NCI-H1417 treated with DMSO at 0.1 percent for 48 hours (cell line): ENCODE data around the gene ZNF304.
A peak's percentile ranks its signal among the peaks of the same experiment; 100 is the strongest.

Experiments used
- DNase-seq: peaks from one replicate; lab custom pipeline; 2025; lab: John Stamatoyannopoulos, UW

Gene ZNF304

DNA sequence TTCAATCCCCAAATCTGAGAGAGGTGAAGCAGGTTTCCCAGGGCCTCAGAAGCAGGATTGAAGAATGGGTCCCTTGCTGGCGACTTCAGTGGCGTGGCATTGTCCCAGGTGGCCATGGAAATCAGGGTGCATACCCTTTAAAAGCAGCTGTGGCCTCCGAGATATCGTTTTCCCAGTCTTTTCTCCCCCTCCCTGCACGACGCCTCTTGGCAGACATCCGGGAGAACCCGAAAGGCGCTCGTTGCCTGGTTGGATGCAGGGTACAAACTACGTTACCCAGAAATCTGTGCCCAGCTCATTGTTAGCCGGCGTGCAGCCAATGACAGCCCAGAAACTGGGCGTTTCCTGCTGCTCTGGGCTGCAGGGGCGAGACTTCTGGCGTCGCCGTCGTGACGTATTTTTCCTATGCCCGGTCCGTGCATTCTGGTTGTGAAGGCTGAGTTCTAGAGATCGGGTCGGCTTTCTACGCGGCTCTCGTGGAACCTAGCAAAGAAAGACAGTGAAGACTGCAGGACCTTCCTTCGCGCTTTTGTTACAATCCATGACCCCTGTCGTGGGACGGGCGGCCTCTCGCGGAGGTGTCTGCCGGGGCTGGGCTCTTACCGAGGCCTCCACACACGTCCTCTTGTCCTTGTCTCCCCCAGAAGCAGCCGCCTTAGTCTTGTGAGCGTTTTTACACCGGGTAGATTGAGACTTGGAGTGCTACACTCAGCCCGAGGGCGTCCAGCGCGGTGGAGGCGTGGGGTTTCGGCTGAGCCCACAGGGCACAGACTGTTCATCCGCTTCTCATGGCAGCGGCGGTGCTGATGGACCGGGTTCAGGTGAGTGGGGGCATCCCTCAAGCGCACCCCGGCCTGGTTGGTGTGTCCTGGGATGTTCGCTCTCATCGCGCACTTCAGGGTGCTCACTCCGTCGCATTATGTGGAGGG, at the start of gene ZNF304:
Gene ZNF304, plus strand, starts transcription at position 395 of the 929 bp plus-strand sequence. Its CDS starts 394 bp downstream, at position 789.
- DNase-seq: peak; percentile 73

GRCh38 chr19:57302020-57302465, 49.0 kb upstream of the ZNF304 start:
- no peak for DNase-seq

- no peak for DNase-seq
Measured at GRCh38 chr19:57302727-57303401, 48.2 kb upstream of the ZNF304 start.

- no peak for DNase-seq
Measured at GRCh38 chr19:57305056-57305455, 46.0 kb upstream of the ZNF304 start.

DNA sequence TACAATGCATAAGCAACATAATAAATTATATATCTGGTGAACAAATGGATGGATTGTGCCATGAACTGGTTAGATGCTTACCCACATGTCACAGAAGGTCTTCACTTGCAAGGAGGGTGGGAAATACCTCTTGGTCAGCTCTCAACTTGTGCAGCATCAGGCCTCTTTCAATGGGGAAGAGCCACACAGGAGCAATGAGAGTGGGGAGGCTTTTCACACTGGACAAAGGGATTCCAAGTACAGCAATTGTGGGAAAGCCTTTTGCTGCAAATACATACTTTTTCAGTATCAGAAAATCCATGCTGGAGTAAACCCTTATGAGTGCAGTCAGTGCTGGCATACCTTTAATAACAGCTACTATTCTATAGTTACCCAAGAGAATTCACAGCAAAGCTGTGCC, 42.6 kb upstream of the ZNF304 start:
- no peak for DNase-seq

DNA sequence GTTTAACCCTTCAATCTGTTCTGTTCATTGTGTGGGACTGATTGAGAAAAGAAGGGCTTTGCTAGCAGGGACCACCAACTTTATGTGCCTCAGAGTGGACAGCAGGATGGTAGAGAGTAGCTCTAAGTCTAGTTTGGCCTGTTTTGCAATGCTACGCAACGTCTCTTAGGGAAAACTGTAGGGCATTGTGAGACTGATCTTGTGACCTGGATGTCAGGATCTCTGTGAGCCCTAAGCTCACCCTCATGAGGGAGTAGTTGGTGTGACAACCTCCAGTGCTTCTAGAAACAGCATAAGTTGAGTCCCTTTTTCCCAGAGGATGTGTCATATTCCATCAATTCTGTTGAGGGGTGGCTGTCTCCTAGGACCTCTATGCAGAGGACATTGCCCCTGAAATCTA, 40.3 kb upstream of the ZNF304 start:
- DNase-seq: no peak

- no peak for DNase-seq
Measured at GRCh38 chr19:57314146-57314545, 36.9 kb upstream of the ZNF304 start.

DNA sequence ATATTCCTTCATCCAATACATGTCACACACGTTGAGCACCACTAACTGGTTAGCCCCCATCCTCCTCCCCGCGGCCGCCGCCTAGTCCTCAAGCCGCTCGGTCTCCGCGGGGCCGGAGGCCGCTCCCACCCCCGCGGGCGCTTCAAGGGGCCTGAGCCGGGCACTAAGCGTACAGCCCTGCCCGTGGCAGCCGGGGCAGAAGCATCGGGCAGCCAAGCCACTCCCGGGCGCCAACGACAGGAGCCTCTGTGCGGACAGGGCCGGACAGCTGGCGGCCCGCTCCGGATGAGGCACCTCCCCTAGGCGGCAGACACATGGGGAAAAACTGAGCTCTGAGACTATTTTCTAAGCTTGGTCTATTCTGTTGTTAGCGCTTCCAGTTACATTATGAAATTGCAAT, 33.6 kb upstream of the ZNF304 start:
- no peak for DNase-seq

DNA sequence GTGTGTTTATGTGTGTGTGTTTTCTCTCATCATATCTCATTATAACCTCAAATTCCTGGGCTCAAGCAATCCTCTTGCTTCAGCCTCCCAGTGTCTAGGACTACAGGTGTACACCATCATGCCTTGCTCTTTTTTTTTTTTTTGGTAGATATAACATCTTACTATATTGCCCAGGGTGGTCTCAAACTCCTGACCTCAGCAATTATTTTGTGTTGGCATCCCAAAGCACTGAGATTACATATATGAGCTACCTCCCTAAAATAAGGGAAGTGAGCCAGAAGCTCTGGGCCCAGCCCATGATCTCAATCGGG, 31.2 kb upstream of the ZNF304 start:
- DNase-seq: no peak

DNA sequence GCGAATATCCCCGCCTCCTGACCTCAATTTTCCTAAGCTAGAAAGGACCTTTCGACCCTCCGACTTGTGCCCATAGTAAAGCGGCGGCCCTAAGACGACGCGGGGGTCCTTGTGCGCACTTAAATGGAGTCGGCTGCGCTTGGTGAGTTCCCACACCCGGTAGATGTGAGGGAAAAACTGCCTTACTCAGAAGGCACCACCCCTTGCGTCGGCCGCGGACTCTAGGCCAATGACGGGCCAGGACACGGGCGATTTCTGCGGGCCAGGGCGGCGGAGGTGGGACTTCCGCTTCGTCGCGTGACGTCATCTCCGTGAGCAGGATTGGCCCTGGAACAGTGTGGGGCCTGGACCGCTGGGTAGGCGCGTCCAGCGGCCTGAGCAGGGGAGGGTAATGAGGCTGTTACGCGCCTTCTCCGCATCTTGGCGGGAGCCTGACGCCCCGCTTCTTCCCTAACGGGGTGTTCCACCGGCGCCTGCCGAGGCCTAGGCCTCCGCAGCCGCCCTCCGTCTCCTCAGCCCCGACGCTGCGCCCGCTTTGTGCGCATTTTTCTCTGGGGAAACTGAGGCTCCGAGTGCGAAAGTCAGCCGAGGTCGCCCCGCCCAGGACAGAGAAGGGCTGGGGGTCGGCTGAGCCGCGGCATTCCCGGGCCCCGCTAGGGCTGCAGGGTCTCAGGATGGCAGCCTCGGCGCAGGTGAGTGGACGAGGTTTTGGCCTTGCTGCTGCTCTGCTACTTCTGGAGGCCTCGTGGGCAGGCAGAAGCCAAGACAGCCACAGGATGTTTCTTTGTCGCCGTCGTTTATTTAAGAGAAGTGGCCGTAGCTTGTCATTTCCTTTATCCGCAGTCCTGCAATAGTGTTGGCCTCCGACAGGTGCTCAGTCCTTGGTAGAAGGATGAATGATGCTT, 30.6 kb upstream of the ZNF304 start, which contains the start of gene ZNF543:
Gene ZNF543, plus strand, starts transcription at position 293 of the 905 bp plus-strand sequence. Its CDS starts 382 bp downstream, at position 675.
- peak; percentile 49 for DNase-seq

DNA sequence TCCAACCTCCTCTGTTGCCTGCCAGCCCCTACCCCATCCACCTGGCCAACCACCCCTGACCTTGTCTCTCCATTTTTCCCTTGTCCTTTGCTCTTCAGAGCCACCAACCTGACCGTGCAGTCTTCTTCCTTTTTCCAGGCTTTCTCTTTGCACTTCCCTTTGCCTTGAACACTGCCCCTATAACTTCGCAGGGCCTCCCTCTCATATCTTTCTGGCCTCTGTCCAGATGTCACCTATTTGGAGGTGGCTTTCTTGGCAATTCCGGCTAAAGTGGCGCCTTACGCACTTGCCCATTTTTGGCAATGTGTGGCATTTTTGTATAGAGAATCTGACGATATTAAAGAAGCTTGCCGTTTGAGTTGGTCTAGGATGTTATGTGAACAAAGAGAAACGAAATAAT, 30.0 kb upstream of the ZNF304 start:
- no peak for DNase-seq

- no peak for DNase-seq
Measured at GRCh38 chr19:57321751-57322150, 29.3 kb upstream of the ZNF304 start.

GRCh38 chr19:57324992-57325391, 26.1 kb upstream of the ZNF304 start:
- no peak for DNase-seq

DNA sequence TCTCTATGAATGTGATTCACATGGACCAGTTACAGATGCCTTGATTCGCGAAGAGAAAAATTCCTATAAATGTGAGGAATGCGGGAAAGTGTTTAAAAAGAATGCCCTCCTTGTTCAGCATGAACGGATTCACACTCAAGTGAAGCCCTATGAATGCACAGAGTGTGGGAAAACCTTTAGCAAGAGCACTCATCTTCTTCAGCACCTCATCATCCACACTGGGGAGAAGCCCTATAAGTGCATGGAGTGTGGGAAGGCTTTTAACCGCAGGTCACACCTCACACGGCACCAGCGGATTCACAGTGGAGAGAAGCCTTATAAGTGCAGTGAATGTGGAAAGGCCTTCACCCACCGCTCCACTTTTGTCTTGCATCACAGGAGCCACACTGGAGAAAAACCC, 23.1 kb upstream of the ZNF304 start:
- no peak for DNase-seq

- DNase-seq: no peak
Measured at GRCh38 chr19:57334191-57334590, 16.9 kb upstream of the ZNF304 start.

GRCh38 chr19:57338877-57339276, 12.2 kb upstream of the ZNF304 start:
- no peak for DNase-seq

- no peak for DNase-seq
Measured at GRCh38 chr19:57342582-57342981, 8.5 kb upstream of the ZNF304 start.

DNA sequence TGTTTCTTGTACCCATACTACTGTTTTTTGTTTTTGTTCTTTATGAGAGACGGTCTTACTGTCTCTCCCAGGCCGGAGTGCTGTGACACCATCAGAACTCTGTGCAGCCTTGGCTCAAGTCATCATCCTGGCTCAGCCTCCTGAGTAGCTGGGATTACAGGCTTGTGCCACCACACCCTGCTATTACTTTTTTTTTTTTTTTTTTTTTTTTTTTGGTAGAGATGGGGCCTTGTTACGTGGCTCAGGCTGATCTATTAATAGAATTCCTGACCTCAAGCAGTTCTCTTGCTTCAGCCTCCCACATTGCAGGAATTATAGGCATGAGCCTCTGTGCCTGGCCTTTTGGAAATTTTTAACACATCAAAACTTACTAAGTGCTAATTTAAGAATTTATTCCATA, 2.9 kb upstream of the ZNF304 start:
- no peak for DNase-seq

DNA sequence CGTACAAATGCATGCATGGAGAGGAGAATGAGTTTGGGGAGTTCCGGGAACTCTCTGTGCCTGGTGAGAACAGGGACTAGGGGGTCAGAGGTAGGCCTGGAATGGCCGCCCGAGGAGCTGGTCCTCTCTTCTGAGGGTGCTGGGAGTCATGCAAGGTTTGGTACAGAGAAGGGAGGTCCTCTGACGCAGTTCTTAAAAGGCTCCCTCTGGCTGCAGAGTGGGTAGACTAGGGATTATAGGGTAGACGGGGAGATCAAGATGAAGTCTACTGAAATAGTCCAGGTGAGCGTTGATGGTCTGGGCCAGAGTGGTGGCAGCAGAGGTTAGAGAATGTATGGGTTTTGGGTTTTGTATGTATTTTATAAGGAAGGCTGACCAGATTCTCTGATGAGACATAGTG, 796 bp downstream of the ZNF304 start:
- DNase-seq: no peak

DNA sequence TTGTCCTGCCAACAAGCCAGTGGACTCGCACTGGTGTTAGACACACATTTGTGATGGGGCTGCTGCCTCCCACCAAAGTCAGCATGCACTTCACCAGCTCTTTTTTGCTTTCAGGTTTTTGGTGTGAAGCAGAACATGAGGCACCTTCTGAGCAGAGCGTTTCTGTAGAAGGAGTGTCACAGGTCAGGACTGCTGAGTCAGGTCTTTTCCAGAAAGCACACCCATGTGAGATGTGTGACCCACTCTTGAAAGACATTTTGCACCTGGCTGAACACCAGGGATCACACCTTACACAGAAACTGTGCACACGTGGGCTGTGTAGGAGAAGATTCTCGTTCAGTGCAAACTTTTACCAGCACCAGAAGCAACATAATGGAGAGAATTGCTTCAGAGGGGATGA, 4.8 kb downstream of the ZNF304 start:
- DNase-seq: no peak

DNA sequence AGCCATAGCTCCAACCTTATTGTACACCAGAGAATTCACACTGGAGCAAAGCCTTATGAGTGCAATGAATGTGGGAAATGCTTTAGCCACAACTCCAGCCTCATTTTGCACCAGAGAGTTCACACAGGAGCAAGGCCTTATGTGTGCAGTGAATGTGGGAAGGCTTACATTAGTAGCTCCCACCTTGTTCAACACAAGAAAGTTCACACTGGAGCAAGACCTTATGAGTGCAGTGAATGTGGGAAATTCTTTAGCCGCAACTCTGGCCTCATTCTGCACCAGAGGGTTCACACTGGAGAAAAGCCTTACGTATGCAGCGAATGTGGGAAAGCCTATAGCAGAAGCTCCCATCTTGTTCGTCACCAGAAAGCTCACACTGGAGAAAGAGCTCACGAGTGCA, 6.3 kb downstream of the ZNF304 start:
- no peak for DNase-seq

GRCh38 chr19:57359300-57359699, 8.2 kb downstream of the ZNF304 start:
- DNase-seq: no peak
